Measurements from ENCODE around the gene HDC. TPM values are rescaled to one million over a fixed set of nuclear protein-coding genes. Genes with fewer than 3 reads are reported as not detected.

Gene HDC
- total and polyA plus RNA-seq, 8 donors: 3.5 to 590 (median 9.0) TPM

- WGBS, 5 donors: 96 to 100% (median 100%) methylated on average over 1 of the region's 1 CpG
- DNase-seq: no peak
- H3K4me3 ChIP-seq: no peak overlapping the region
- intact Hi-C loops (cut with DNase I; ENCODE audit: low total_unique reads): no loop called here
- no peak overlapping the region for H3K27ac ChIP-seq
- H3K9me3 ChIP-seq: no peaks in the 10 kb centered on the region
- no peak for TF ChIP-seq POLR2AphosphoS5 (IDR thresholded peaks at IDR 0.05)
- no peak for TF ChIP-seq EP300 (IDR thresholded peaks at IDR 0.05)
- TF ChIP-seq CTCF (IDR thresholded peaks at IDR 0.05): no peak
- TF ChIP-seq POLR2A (IDR thresholded peaks at IDR 0.05): no peak
- peaks cover 22 to 75% (median 67%) of the 10 kb centered on the region in 4 donors for H3K36me3 ChIP-seq
- no peaks in the 10 kb centered on the region for H3K27me3 ChIP-seq
- no peaks in the 10 kb centered on the region for H3K4me1 ChIP-seq
Measured at GRCh38 chr15:50302581-50302980, 37.1 kb upstream of the HDC start.

GRCh38 chr15:50298340-50298739 lies 32.8 kb upstream of the HDC start:
- no peaks in the 10 kb centered on the region for H3K27me3 ChIP-seq
- no peak overlapping the region for H3K4me3 ChIP-seq
- peaks cover 28 to 80% (median 73%) of the 10 kb centered on the region in 4 donors for H3K36me3 ChIP-seq
- no peak for DNase-seq
- no peaks in the 10 kb centered on the region for H3K4me1 ChIP-seq
- no peak overlapping the region for H3K27ac ChIP-seq
- no peak for TF ChIP-seq CTCF (IDR thresholded peaks at IDR 0.05)
- TF ChIP-seq POLR2AphosphoS5 (IDR thresholded peaks at IDR 0.05): no peak
- no peak for TF ChIP-seq EP300 (IDR thresholded peaks at IDR 0.05)
- no peak for TF ChIP-seq POLR2A (IDR thresholded peaks at IDR 0.05)
- WGBS, 5 donors: 92 to 100% (median 97%) methylated on average over 2 of the region's 2 CpGs
- no peaks in the 10 kb centered on the region for H3K9me3 ChIP-seq
- intact Hi-C loops (cut with DNase I; ENCODE audit: low total_unique reads): no loop called here

- 79 to 100% (median 97%) methylated on average over 1 of the region's 1 CpG for WGBS, 5 donors
- TF ChIP-seq EP300 (IDR thresholded peaks at IDR 0.05) (no peak), POLR2A (IDR thresholded peaks at IDR 0.05) (no peak), POLR2AphosphoS5 (IDR thresholded peaks at IDR 0.05) (no peak), CTCF (IDR thresholded peaks at IDR 0.05) (no peak)
- H3K27ac ChIP-seq: no peak overlapping the region
- peaks cover 28 to 60% (median 56%) of the 10 kb centered on the region in 4 donors for H3K36me3 ChIP-seq
- H3K4me1 ChIP-seq: no peaks in the 10 kb centered on the region
- no peaks in the 10 kb centered on the region for H3K9me3 ChIP-seq
- H3K27me3 ChIP-seq: no peaks in the 10 kb centered on the region
- no peak overlapping the region for H3K4me3 ChIP-seq
- no peak for DNase-seq
- intact Hi-C loops (cut with DNase I; ENCODE audit: low total_unique reads): no loop called here
Measured at GRCh38 chr15:50295966-50296365, 30.4 kb upstream of the HDC start.

GRCh38 chr15:50289749-50290148 lies 24.2 kb upstream of the HDC start:
- WGBS, 5 donors: 96 to 100% (median 100%) methylated on average over 2 of the region's 2 CpGs
- H3K27ac ChIP-seq: no peak overlapping the region
- peaks cover 0 to 63% (median 47%) of the 10 kb centered on the region in 4 donors for H3K36me3 ChIP-seq
- DNase-seq: no peak
- no peaks in the 10 kb centered on the region for H3K9me3 ChIP-seq
- TF ChIP-seq POLR2A (IDR thresholded peaks at IDR 0.05) (no peak), CTCF (IDR thresholded peaks at IDR 0.05) (no peak), EP300 (IDR thresholded peaks at IDR 0.05) (no peak), POLR2AphosphoS5 (IDR thresholded peaks at IDR 0.05) (no peak)
- intact Hi-C loops (cut with DNase I; ENCODE audit: low total_unique reads): no loop called here
- H3K4me1 ChIP-seq: no peaks in the 10 kb centered on the region
- no peak overlapping the region for H3K4me3 ChIP-seq
- no peaks in the 10 kb centered on the region for H3K27me3 ChIP-seq

All from stomach (tissue), 9 donors.